MM.1S (cell line): ENCODE results near the gene KCTD5.

Source experiments
- DNase-seq: peaks from one replicate; pipeline ENCODE4 v3.0.0-alpha.2; 2015
- H2AFZ ChIP-seq: fragments of 300-600 bp; sonication (generic); 2 replicates; pipeline ENCODE4 v1.6.0; 2016; ENCODE audit warnings: antibody characterized with exemption, low read length
- H3F3A ChIP-seq: fragments of 300-600 bp; sonication (generic); 2 replicates; pipeline ENCODE4 v1.6.1; 2016; ENCODE audit warnings: mild to moderate bottlenecking, antibody characterized with exemption, low read length, moderate library complexity, mixed read lengths; ENCODE audit not compliant: insufficient read depth
- H3K27ac ChIP-seq: fragments of 300-600 bp; sonication (generic); 2 replicates; pipeline ENCODE4 v1.5.1; 2016; ENCODE audit warnings: mild to moderate bottlenecking, low read length
- H3K27me3 ChIP-seq: fragments of 300-600 bp; sonication (generic); replicated peaks from 2 replicates; pipeline ENCODE4 v1.6.0; 2016; ENCODE audit warnings: low read length; ENCODE audit not compliant: insufficient read depth
- H3K36me3 ChIP-seq: fragments of 300-600 bp; sonication (generic); replicated peaks from 2 replicates; pipeline ENCODE4 v1.6.1; 2016; ENCODE audit warnings: mild to moderate bottlenecking, low read length, mixed read lengths; ENCODE audit not compliant: insufficient read depth
- H3K4me1 ChIP-seq: fragments of 300-600 bp; sonication (generic); 2 replicates; pipeline ENCODE4 v1.6.1; 2016; ENCODE audit warnings: low read length, mixed read lengths
- H3K4me2 ChIP-seq: fragments of 300-600 bp; sonication (generic); 2 replicates; pipeline ENCODE4 v1.6.0; 2016; ENCODE audit warnings: low read depth, low read length
- H3K4me3 ChIP-seq: fragments of 300-600 bp; sonication (generic); 2 replicates; pipeline ENCODE4 v1.5.1; 2016; ENCODE audit warnings: low read length, mixed read lengths
- H3K79me2 ChIP-seq: fragments of 300-600 bp; sonication (generic); 2 replicates; pipeline ENCODE4 v1.6.1; 2016; ENCODE audit warnings: mixed run types, low read length, mixed read lengths
- H3K9ac ChIP-seq: fragments of 300-600 bp; sonication (generic); 2 replicates; pipeline ENCODE4 v1.6.1; 2016; ENCODE audit warnings: low read length, mixed read lengths
- H3K9me2 ChIP-seq: fragments of 300-600 bp; sonication (generic); replicated peaks from 2 replicates; pipeline ENCODE4 v1.6.1; 2016; ENCODE audit warnings: mild to moderate bottlenecking, low read length, mixed read lengths; ENCODE audit not compliant: insufficient read depth
- H3K9me3 ChIP-seq: fragments of 300-600 bp; sonication (generic); replicated peaks from 2 replicates; pipeline ENCODE4 v1.6.1; 2016; ENCODE audit warnings: mild to moderate bottlenecking, low read length, mixed read lengths; ENCODE audit not compliant: insufficient read depth
- H4K20me1 ChIP-seq: fragments of 300-600 bp; sonication (generic); 2 replicates; pipeline ENCODE4 v1.6.1; 2016; ENCODE audit warnings: mild to moderate bottlenecking, low read length, moderate library complexity, mixed read lengths; ENCODE audit not compliant: insufficient read depth
- EZH2 ChIP-seq: fragments of 300-600 bp; sonication (generic); optimal IDR thresholded peaks from 2 replicates; pipeline ENCODE3; 2017; ENCODE audit warnings: low read depth, mild to moderate bottlenecking, antibody characterized with exemption, low read length, mixed read lengths
- EZH2phosphoT487 ChIP-seq: fragments of 300-600 bp; sonication (generic); IDR thresholded peaks from 2 replicates; pipeline ENCODE4 v1.6.1; 2018; ENCODE audit warnings: antibody characterized with exemption, low read length
- TF ChIP-seq, protein P1 (sequence below): fragments of 300-600 bp; sonication (generic); IDR thresholded peaks from 2 replicates; pipeline ENCODE4 v1.5.1; 2016; ENCODE audit warnings: antibody characterized with exemption, low read length, mixed read lengths

Gene KCTD5

DNA sequence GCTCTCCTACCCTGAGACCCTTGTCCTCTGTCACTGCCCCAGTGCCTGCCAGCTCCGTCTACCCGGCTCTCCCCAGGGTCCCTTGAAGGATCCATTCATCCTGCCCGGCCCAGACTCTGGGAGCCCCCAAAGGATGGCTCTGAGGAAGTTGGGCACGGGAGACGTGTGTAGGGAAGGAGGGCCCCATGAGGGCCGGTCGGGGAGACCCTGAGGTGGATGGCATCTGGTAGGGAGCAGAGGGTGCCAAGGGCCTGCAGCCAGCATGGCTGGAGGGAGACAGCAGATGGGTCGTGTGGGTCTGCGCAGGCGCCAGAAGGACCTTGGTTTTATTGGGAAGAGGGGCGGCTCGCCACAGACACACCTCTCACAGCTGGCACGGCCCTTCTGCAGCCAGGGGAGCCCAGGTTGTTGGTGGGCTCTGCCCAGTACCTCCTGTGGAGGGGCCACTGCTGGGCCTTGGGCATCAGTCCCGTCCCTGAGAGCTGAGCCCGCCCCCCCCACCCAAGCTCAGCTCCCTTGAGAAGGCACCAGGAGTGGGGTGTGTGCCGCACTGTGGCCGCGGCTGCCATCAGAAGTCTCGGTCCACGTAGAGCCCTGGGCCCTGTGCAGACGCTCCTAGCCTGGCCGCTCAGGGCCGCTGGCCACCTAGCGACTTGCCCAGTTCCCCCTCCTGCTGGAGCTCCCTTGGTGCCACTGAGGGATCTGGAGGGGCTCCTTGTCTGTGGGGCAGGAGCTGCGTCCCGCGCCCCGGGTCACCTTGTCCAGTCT, 16.0 kb downstream of the KCTD5 start:
- H3K79me2 ChIP-seq = peaks cover 3% of the 10 kb centered on the region
- H2AFZ ChIP-seq = no peak overlapping the region
- DNase-seq = no peak
- H3K27me3 ChIP-seq = no peaks in the 10 kb centered on the region
- H3K27ac ChIP-seq = no peak overlapping the region
- H3K4me1 ChIP-seq = no peaks in the 10 kb centered on the region
- no peaks in the 10 kb centered on the region for H3K9me2 ChIP-seq
- H3K9ac ChIP-seq = no peak overlapping the region
- no peaks in the 10 kb centered on the region for H3K9me3 ChIP-seq
- no peak for TF ChIP-seq EZH2
- TF ChIP-seq, protein P1, sequence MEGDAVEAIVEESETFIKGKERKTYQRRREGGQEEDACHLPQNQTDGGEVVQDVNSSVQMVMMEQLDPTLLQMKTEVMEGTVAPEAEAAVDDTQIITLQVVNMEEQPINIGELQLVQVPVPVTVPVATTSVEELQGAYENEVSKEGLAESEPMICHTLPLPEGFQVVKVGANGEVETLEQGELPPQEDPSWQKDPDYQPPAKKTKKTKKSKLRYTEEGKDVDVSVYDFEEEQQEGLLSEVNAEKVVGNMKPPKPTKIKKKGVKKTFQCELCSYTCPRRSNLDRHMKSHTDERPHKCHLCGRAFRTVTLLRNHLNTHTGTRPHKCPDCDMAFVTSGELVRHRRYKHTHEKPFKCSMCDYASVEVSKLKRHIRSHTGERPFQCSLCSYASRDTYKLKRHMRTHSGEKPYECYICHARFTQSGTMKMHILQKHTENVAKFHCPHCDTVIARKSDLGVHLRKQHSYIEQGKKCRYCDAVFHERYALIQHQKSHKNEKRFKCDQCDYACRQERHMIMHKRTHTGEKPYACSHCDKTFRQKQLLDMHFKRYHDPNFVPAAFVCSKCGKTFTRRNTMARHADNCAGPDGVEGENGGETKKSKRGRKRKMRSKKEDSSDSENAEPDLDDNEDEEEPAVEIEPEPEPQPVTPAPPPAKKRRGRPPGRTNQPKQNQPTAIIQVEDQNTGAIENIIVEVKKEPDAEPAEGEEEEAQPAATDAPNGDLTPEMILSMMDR = no peak
- TF ChIP-seq EZH2phosphoT487 = no peak
- no peaks in the 10 kb centered on the region for H3K36me3 ChIP-seq
- no peaks in the 10 kb centered on the region for H4K20me1 ChIP-seq
- no peak overlapping the region for H3K4me3 ChIP-seq
- H3K4me2 ChIP-seq = no peak overlapping the region
- H3F3A ChIP-seq = no peaks in the 10 kb centered on the region

DNA sequence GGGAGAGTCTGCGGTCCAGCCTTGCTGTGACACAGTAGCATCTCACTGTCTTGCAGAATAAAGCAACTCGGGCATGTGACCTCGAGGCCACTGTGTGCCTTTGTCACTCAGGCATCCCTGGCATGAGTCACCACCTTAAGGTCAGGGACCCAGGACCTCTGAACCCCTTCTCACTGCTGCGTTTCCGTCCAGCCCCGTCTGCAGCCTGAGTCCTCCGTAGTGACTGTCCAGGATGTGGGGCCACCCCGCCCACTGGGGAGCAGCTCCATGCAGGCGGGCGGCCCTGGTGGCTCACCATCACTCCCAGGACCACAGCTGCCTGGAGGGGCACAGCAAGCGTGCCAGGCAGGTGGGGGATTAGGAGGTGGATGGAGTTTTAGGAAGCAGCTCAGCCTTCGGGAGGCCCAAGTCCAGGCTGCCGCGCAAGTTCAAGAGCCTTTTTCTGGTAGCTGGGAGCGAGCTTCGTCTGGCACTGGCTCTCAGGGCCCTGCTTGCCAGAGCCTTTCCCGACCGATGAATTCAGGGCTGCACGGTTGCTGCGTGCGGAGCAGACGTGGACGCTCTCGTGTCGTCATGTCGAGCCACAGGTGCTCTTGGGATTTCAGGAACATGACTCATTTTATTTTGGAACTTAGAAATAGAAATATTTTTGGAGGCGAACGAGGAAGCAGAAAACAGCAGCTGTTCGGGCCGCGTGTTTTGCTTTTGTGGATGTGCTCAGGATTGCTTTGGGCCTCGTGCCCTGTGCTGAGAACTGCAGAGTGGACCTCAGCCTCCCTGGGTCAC, 16.8 kb downstream of the KCTD5 start:
- Histone ChIP-seq H3K4me2 (no peak overlapping the region), H3K9me2 (no peaks in the 10 kb centered on the region), H3K9me3 (no peaks in the 10 kb centered on the region), H4K20me1 (no peaks in the 10 kb centered on the region), H3K4me1 (no peaks in the 10 kb centered on the region), H3K79me2 (no peaks in the 10 kb centered on the region), H3K36me3 (no peaks in the 10 kb centered on the region), H3K4me3 (no peak overlapping the region), H3K27ac (no peak overlapping the region), H3K27me3 (no peaks in the 10 kb centered on the region), H3K9ac (no peak overlapping the region), H2AFZ (no peak overlapping the region), H3F3A (no peaks in the 10 kb centered on the region)
- no peak for TF ChIP-seq EZH2phosphoT487
- TF ChIP-seq EZH2 = no peak
- TF ChIP-seq, protein P1 = no peak
- DNase-seq = no peak

DNA sequence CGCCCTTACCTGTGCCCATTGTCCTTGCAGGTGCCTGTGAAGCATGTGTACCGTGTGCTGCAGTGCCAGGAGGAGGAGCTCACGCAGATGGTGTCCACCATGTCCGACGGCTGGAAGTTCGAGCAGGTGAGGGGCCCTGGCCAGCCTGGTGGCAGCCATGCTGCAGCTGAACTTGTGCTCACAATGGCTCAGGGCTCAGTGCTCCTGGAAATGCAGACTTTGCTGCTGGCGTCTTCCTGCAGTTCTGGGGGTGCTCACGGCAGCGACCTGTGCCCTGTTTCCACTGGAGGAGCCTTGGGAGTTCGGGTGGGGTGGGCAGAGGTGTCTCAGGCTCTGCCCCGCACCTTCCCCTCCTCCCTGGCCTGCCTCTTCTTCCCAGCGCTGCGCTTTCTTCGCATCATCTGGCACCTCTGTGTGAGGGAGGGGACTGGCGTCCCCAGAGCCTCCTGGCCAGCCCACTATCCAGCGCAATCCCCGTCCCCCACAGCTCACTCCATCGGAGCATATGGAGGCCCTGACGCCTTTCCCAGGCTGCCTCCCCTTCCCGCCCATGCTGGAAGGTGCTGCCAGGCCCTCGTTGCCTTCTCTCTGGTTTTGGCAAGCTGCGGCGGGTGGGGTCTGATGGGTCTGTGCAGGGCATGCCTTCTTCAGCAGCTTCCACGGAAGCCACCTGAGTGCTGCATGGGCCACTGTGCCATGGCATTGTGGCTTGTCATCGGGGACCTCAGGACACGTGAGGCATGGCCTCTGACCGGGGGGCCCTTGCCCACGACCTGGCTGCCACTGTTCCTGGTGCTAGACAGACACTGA, 17.7 kb downstream of the KCTD5 start:
- Histone ChIP-seq H3K4me1 (no peaks in the 10 kb centered on the region), H3K79me2 (no peaks in the 10 kb centered on the region), H3K9me2 (no peaks in the 10 kb centered on the region), H3K9ac (no peak overlapping the region), H4K20me1 (no peaks in the 10 kb centered on the region), H3K4me2 (no peak overlapping the region), H3K9me3 (no peaks in the 10 kb centered on the region), H3K27me3 (no peaks in the 10 kb centered on the region), H3K4me3 (no peak overlapping the region), H3F3A (no peaks in the 10 kb centered on the region), H2AFZ (no peak overlapping the region), H3K36me3 (no peaks in the 10 kb centered on the region), H3K27ac (no peak overlapping the region)
- no peak for DNase-seq
- TF ChIP-seq, protein P1 = no peak
- no peak for TF ChIP-seq EZH2
